Measurements from ENCODE around the gene TMEM164. TPM values are rescaled to one million over a fixed set of nuclear protein-coding genes. Genes with fewer than 3 reads are reported as not detected.

Gene TMEM164
- total RNA-seq, 2 experiments from 2014 or later, result 11.9 to 12.0 TPM

DNA sequence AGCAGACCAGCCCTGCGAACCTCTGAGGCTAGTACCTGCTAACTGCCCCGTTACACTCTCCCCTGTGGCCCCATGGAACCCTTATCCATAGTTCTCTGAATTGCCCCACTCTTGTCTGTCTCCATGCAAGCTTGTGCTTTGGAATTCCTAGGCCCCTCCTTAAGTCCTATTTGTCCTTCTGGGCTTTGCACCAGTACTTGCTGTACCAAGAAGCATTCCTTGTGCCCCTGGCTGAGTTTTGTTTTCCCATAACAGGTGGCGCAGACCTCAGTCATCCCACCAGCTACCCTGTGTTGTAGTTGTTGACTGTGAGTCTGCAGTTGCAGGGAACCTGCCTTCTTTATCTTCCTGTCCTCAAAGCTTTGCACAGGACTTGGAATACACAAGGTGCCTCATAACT is 167.1 kb downstream of the TMEM164 start:
- Mint-ChIP-seq H3K9me3 (no peaks in the 10 kb centered on the region), H3K27ac (no peak overlapping the region), H3K4me1 (ENCODE audit: low read depth) (peaks cover 2% of the 10 kb centered on the region), H3K27me3 (ENCODE audit: low read depth) (no peaks in the 10 kb centered on the region), H3K36me3 (ENCODE audit: low read depth) (peaks cover 3% of the 10 kb centered on the region), H3K4me3 (no peak overlapping the region)
- CTCF ChIA-PET, result interaction anchor here (24.9 kb wide), 1 partner anchor 242 kb away, joined by 374 read pairs; no protein-coding TSS in a partner anchor
- intact Hi-C loops (cut with micrococcal nuclease), result no loop called here
- DNase-seq, result no peak

DNA sequence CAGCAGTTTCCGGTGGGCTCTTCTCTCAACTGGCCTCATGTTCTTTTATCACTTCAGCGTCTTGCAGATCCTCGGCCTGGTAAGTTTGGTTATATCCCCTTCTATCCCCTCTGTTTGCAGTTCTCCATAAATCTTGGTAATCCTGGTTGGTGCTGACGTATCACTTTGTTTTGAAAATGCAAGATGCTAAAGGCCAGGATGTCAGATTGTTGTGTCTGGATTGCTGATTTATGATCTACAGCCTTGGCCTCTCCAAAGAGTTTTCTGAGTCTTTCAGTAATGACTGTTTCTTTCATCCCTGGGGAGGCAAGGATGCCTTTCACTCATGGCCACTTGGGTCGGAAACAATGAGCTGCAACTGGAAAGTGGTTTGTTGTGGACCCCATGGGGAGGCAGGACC is 168.5 kb downstream of the TMEM164 start:
- H3K4me1 Mint-ChIP-seq (ENCODE audit: low read depth), result peaks cover 2% of the 10 kb centered on the region
- intact Hi-C loops (cut with micrococcal nuclease), result no loop called here
- CTCF ChIA-PET, result interaction anchor here (24.9 kb wide), 1 partner anchor 241 kb away, joined by 374 read pairs; no protein-coding TSS in a partner anchor
- H3K27ac Mint-ChIP-seq, result no peak overlapping the region
- H3K27me3 Mint-ChIP-seq (ENCODE audit: low read depth), result no peaks in the 10 kb centered on the region
- peaks cover 6% of the 10 kb centered on the region for H3K36me3 Mint-ChIP-seq (ENCODE audit: low read depth)
- H3K9me3 Mint-ChIP-seq, result no peaks in the 10 kb centered on the region
- no peak overlapping the region for H3K4me3 Mint-ChIP-seq
- no peak for DNase-seq

DNA sequence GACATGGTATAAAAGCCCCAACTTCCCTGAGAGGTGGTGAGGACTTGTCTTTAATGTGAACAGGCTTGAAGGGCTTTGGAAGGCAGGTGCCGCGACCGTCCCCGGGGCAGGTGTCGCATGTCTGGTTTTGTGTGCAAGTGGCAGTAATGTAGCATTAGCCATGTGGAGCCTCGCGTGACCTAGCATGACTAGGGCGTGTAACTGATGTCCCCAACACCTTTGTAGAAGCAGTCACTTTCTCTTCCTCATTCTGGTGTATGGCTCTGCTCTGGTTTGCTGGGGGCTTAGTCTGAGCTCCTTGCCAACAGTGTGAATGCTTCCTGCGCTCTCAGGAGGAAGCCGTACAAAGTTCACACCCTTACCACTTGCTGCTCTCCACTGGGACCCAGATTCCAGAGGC is 169.3 kb downstream of the TMEM164 start:
- intact Hi-C loops (cut with micrococcal nuclease), result no loop called here

DNA sequence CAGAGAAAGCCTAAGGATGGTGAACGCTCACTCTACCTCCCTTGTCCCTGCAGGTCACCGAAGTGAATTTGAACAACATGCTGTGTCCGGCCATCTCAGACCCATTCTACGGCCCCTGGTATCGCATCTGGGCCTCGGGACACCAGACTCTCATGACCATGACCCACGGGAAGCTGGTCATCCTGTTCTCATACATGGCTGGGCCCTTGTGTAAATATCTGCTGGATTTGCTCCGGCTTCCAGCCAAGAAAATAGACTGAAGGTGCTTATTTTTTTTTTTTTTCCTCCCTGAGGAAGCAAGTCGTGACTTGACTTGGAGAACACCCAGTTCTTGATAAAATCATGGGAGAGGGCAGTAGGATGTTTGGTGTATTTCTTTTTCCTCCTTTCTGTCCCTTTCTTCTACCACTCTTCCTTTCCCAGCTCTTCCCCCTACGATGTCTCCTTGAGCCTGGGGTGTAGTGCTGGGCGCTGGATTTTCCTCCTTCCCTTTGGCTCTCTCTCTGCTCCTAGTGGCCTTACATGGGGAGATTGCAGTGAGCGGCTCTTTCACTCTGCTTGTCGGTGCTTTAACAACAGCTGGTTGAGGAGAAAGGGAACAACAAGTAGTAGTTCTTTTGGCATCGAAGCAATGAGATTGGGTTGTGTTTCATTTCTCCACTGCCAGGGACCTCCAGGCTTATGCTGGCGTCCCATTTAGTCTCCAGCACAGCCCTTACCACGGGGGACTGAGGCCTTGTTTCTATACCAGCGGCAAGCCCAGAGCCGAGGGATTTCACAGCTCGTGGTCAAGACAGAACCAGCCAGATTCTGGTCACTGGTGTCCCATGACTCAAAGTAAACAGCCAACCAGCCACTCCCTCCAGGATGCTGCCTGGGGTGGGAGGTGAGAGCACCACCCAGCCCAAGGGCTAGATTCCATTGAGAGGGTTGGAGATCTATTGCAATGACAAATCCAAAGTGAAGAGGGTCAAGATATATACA is 170.6 kb downstream of the TMEM164 start:
- no peaks in the 10 kb centered on the region for H3K9me3 Mint-ChIP-seq
- CTCF ChIA-PET, result interaction anchor here (24.9 kb wide), 1 partner anchor 239 kb away, joined by 374 read pairs; no protein-coding TSS in a partner anchor

More for the DNA sequence above, 169.3 kb downstream of the TMEM164 start:
- Mint-ChIP-seq H3K9me3 (no peaks in the 10 kb centered on the region), H3K27ac (no peak overlapping the region), H3K36me3 (ENCODE audit: low read depth) (peaks cover 6% of the 10 kb centered on the region), H3K4me3 (no peak overlapping the region), H3K4me1 (ENCODE audit: low read depth) (no peaks in the 10 kb centered on the region), H3K27me3 (ENCODE audit: low read depth) (no peaks in the 10 kb centered on the region)
- CTCF ChIA-PET, result interaction anchor here (0.7 to 24.9 kb wide), 2 partner anchors 12 to 240 kb away, joined by 3 to 374 read pairs; no protein-coding TSS in a partner anchor
- DNase-seq, result no peak

DNA sequence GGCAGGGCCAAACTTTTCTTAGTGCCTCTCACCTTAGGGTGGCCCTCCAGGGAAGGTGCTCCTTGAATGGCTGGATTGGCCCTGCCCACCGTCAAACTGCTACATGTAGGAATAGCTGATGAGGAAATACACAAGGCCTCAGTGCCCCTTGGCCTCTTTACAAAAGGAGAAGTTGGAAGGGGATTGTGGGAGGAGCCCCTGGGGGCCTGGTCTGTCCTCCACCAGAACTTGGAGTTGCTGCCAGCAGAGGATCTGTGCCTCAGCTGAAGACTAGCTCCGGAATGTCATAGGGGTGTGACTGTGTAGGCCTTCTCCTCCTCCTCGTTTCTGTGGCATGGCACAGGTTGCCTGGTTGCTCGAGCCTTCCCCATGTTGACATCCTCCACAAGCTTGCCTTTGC is 172.2 kb downstream of the TMEM164 start:
- intact Hi-C loops (cut with micrococcal nuclease), result no loop called here
- H3K4me3 Mint-ChIP-seq, result no peak overlapping the region
- no peaks in the 10 kb centered on the region for H3K4me1 Mint-ChIP-seq (ENCODE audit: low read depth)
- CTCF ChIA-PET, result interaction anchor here (24.9 kb wide), 1 partner anchor 237 kb away, joined by 374 read pairs; no protein-coding TSS in a partner anchor
- no peak for DNase-seq
- no peaks in the 10 kb centered on the region for H3K27me3 Mint-ChIP-seq (ENCODE audit: low read depth)
- H3K27ac Mint-ChIP-seq, result no peak overlapping the region
- no peaks in the 10 kb centered on the region for H3K9me3 Mint-ChIP-seq
- peaks cover 6% of the 10 kb centered on the region for H3K36me3 Mint-ChIP-seq (ENCODE audit: low read depth)

More for the DNA sequence above, 170.6 kb downstream of the TMEM164 start:
- peaks cover 6% of the 10 kb centered on the region for H3K36me3 Mint-ChIP-seq (ENCODE audit: low read depth)
- no peaks in the 10 kb centered on the region for H3K27me3 Mint-ChIP-seq (ENCODE audit: low read depth)
- no peak overlapping the region for H3K4me3 Mint-ChIP-seq
- intact Hi-C loops (cut with micrococcal nuclease), result no loop called here
- H3K27ac Mint-ChIP-seq, result no peak overlapping the region
- DNase-seq, result no peak
- H3K4me1 Mint-ChIP-seq (ENCODE audit: low read depth), result no peaks in the 10 kb centered on the region

DNA sequence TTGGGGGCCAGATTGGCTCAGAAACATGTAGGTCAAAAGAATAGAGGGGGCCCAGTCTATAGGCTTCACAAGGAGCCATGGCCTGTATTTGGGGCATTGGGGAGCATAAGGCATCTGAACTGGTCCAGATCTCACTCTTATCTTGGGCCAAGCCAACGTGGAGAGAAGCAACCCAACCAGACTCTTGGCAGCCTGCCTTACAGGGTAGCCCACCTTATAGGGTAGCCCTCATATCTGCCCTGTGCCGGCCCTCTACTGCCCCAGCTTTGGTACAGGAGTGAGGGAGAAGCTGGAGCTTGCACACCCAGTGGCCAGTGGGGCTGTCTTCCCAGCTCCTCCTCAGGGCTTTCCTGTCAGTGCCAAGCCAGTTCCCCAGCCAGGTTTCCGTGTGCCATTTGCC is 172.8 kb downstream of the TMEM164 start:
- CTCF ChIA-PET, result interaction anchor here (24.9 kb wide), 1 partner anchor 236 kb away, joined by 374 read pairs; no protein-coding TSS in a partner anchor
- H3K36me3 Mint-ChIP-seq (ENCODE audit: low read depth), result peaks cover 6% of the 10 kb centered on the region
- no peaks in the 10 kb centered on the region for H3K27me3 Mint-ChIP-seq (ENCODE audit: low read depth)
- H3K27ac Mint-ChIP-seq, result no peak overlapping the region
- H3K9me3 Mint-ChIP-seq, result no peaks in the 10 kb centered on the region
- H3K4me3 Mint-ChIP-seq, result no peak overlapping the region
- DNase-seq, result no peak
- intact Hi-C loops (cut with micrococcal nuclease), result no loop called here
- H3K4me1 Mint-ChIP-seq (ENCODE audit: low read depth), result no peaks in the 10 kb centered on the region

DNA sequence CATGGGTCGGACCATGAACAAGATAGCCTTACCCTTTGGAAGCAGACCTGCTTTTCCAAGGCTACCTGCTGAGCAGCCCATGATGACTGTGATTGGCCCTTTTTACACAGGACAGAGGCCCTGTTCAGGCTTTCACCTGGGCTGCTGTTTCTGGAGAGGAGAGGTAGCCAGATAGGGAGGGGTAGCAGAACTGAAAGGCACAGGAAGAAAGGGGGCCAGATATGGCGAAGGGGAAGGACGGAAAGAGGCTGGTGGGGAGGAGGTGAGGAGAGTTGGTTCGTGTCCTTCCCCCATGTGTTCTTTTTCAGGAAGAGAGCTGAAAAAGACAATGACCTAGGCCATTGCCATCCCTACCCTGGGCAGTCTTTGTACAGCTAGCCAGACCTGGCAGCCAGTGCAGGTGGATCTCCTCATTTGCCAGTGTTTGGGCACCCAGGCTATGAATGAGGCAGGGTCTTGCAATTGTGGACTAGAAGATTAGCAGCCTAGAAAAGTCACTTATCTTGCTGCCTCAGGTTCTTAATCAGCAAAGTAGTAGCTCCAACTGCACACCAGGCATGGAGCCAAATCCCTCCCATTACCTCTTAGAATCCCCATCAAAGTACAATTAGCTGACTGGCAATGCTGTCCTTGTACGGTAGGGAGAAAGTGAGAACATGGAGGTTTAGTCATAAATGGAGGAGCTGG is 175.4 kb downstream of the TMEM164 start:
- H3K4me3 Mint-ChIP-seq, result no peak overlapping the region
- CTCF ChIA-PET, result no interaction called here
- H3K27me3 Mint-ChIP-seq (ENCODE audit: low read depth), result no peaks in the 10 kb centered on the region
- H3K9me3 Mint-ChIP-seq, result no peaks in the 10 kb centered on the region
- no peak for DNase-seq
- no peak overlapping the region for H3K27ac Mint-ChIP-seq
- intact Hi-C loops (cut with micrococcal nuclease), result no loop called here
- peaks cover 8% of the 10 kb centered on the region for H3K36me3 Mint-ChIP-seq (ENCODE audit: low read depth)
- peaks cover 3% of the 10 kb centered on the region for H3K4me1 Mint-ChIP-seq (ENCODE audit: low read depth)

DNA sequence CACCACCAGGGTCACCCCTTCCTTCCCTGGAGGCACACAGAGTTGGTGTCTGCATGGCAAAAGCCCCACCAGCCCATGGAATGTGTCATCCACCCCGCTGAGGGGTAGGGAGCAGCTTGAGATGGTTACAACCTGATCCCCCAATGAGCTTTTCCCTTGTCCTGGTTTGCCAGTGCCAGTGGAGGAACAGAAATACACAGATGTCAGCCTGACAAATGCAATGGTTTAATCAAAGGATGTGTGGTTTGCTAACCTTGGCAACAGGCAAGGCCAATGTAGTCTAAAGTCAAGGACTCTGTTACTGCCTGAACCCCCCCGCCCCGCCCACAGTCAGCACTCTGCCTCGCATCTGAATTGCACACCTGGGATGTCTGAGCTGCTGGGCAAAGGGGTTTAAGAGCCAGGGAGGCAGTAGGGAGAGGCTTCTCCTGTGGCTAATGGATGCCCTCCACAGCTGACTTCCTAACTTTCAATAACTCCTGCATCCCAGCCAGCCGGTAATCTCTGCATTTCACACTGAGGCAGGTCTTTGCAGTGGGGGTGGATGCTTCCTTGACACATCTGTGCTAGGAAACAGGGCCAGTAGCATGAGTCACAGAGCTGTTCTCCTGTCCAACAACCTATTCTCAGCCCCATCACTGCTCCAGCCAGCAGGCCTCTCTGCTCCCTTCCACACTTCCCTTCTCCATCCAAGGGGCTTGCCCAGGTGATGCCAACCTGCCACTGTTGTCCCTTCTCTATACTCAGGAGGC is 177.4 kb downstream of the TMEM164 start:
- CTCF ChIA-PET, result interaction anchor here (1.2 kb wide), 1 partner anchor 24 kb away, joined by 3 read pairs; no protein-coding TSS in a partner anchor
- no peak overlapping the region for H3K4me3 Mint-ChIP-seq

DNA sequence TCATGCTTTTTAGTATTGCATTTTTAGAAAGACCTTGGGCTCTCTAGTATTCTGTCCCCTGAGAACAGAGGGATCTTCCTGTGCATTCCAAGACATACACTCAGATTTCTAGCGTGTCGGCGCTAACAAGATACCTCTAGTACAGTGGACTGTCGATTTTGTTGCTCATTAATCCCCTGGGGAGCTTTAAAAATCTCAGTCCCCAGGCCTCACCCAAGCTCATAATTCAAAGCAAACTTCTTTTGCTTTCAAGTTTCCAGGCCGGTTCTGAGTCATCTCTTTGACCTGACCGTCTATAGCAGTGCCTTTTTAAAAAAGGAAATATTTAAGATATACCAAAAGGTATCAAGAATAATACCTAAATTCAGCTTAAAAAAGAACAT is 178.0 kb downstream of the TMEM164 start:
- no peak for DNase-seq
- Mint-ChIP-seq H3K36me3 (ENCODE audit: low read depth) (peaks cover 9% of the 10 kb centered on the region), H3K9me3 (no peaks in the 10 kb centered on the region), H3K27me3 (ENCODE audit: low read depth) (no peaks in the 10 kb centered on the region), H3K4me1 (ENCODE audit: low read depth) (peaks cover 3% of the 10 kb centered on the region), H3K27ac (no peak overlapping the region), H3K4me3 (no peak overlapping the region)
- CTCF ChIA-PET, result no interaction called here
- intact Hi-C loops (cut with micrococcal nuclease), result no loop called here

More for the DNA sequence above, 177.4 kb downstream of the TMEM164 start:
- intact Hi-C loops (cut with micrococcal nuclease), result no loop called here
- no peak for DNase-seq
- no peak overlapping the region for H3K27ac Mint-ChIP-seq
- H3K9me3 Mint-ChIP-seq, result no peaks in the 10 kb centered on the region
- H3K4me1 Mint-ChIP-seq (ENCODE audit: low read depth), result peaks cover 3% of the 10 kb centered on the region
- no peaks in the 10 kb centered on the region for H3K27me3 Mint-ChIP-seq (ENCODE audit: low read depth)
- H3K36me3 Mint-ChIP-seq (ENCODE audit: low read depth), result peaks cover 9% of the 10 kb centered on the region

DNA sequence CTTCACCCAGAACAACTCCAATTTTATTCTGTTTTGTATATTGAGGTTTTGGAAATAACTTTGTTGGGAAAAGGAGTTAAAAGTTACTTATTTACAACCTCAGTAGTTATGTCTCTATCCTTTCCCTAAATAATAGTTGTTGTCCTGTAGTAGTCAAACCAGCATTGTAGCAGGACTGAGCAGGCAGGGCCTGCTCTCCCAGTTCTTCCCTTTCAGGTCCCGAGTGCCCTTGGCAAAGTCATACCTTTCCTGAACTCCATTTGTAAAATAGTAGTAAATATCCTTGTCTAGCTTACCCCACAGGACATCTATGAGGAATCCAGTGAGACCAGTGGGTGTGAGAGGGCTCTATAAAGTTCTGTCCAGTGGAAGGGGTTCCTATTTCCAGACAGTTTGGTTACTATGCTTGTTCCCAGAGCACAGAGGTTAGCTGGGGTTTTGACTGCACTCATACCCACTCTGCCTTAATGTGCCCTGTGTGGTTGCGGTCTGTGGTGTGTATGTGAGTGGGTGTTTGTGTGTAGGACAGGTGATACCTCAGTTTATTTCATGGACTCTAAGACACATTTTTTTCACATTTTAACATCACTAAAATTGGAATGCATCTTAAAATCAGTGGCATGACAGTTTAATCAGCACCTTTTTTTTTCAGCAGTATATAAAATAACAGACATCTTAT is 178.7 kb downstream of the TMEM164 start:
- H3K9me3 Mint-ChIP-seq, result peaks cover 3% of the 10 kb centered on the region
- CTCF ChIA-PET, result no interaction called here
- H3K36me3 Mint-ChIP-seq (ENCODE audit: low read depth), result peaks cover 6% of the 10 kb centered on the region
- H3K4me3 Mint-ChIP-seq, result no peak overlapping the region
- intact Hi-C loops (cut with micrococcal nuclease), result no loop called here
- H3K4me1 Mint-ChIP-seq (ENCODE audit: low read depth), result peaks cover 3% of the 10 kb centered on the region
- no peak for DNase-seq
- no peaks in the 10 kb centered on the region for H3K27me3 Mint-ChIP-seq (ENCODE audit: low read depth)
- H3K27ac Mint-ChIP-seq, result no peak overlapping the region

DNA sequence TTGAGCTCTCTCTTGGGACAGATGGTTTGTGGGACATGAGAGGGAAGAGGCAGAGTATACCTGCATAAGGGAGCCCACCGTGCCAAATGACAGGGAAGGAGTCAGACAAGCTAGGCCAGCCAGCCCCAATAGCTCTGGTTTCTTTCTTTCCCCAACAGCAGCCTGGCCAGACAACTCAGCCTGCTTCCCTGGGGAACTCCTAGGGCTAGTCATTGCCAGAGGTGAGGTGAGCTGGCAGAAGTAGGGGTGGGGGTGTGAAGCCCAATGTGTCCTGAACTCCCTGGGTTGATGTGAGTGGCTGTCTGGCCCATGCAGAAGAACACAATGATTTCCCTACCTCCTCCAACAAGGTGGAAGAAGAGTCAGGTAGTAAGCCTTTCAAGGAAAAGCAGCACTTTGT is 179.4 kb downstream of the TMEM164 start:
- Mint-ChIP-seq H3K4me1 (ENCODE audit: low read depth) (peaks cover 3% of the 10 kb centered on the region), H3K9me3 (peaks cover 3% of the 10 kb centered on the region), H3K27ac (peak overlapping the region; percentile 21), H3K4me3 (no peak overlapping the region), H3K36me3 (ENCODE audit: low read depth) (peaks cover 6% of the 10 kb centered on the region), H3K27me3 (ENCODE audit: low read depth) (no peaks in the 10 kb centered on the region)
- intact Hi-C loops (cut with micrococcal nuclease), result no loop called here
- CTCF ChIA-PET, result interaction anchor here (0.9 kb wide), 1 partner anchor 230 kb away, joined by 3 read pairs; no protein-coding TSS in a partner anchor
- peak; percentile 33 for DNase-seq
